ENCODE data around the gene ZFAND3.

Gene ZFAND3

GRCh38 chr6:38141716-38142115 is 322.2 kb downstream of the ZFAND3 start:
- Histone ChIP-seq H3K27ac (ENCODE audit: insufficient read depth, low read length, poor library complexity, severe bottlenecking) (no peak overlapping the region), H3K9me3 (ENCODE audit: control insufficient read depth, low read length) (no peaks in the 10 kb centered on the region), H3K27me3 (replicated peaks; ENCODE audit: control insufficient read depth, insufficient read depth, low read length, poor library complexity, severe bottlenecking) (no peaks in the 10 kb centered on the region), H3K4me3 (ENCODE audit: insufficient read depth, low read depth, low read length, poor library complexity, severe bottlenecking) (no peak overlapping the region), H3K4me1 (ENCODE audit: control insufficient read depth, insufficient read depth, low read length, poor library complexity, severe bottlenecking) (no peaks in the 10 kb centered on the region), H3K36me3 (ENCODE audit: control insufficient read depth, insufficient read depth, low read length) (peaks cover 4% of the 10 kb centered on the region)
- DNase-seq: no peak

GRCh38 chr6:38142178-38142902 is 322.8 kb downstream of the ZFAND3 start:
- H3K4me1 ChIP-seq (ENCODE audit: control insufficient read depth, insufficient read depth, low read length, poor library complexity, severe bottlenecking): no peaks in the 10 kb centered on the region
- peaks cover 4% of the 10 kb centered on the region for H3K36me3 ChIP-seq (ENCODE audit: control insufficient read depth, insufficient read depth, low read length)
- no peaks in the 10 kb centered on the region for H3K9me3 ChIP-seq (ENCODE audit: control insufficient read depth, low read length)
- H3K4me3 ChIP-seq (ENCODE audit: insufficient read depth, low read depth, low read length, poor library complexity, severe bottlenecking): no peak overlapping the region
- H3K27ac ChIP-seq (ENCODE audit: insufficient read depth, low read length, poor library complexity, severe bottlenecking): no peak overlapping the region
- H3K27me3 ChIP-seq (replicated peaks; ENCODE audit: control insufficient read depth, insufficient read depth, low read length, poor library complexity, severe bottlenecking): no peaks in the 10 kb centered on the region
- DNase-seq: no peak

GRCh38 chr6:38143191-38144150 is 323.9 kb downstream of the ZFAND3 start:
- no peak overlapping the region for H3K4me3 ChIP-seq (ENCODE audit: insufficient read depth, low read depth, low read length, poor library complexity, severe bottlenecking)

GRCh38 chr6:38144365-38144945 is 324.9 kb downstream of the ZFAND3 start:
- H3K4me3 ChIP-seq (ENCODE audit: insufficient read depth, low read depth, low read length, poor library complexity, severe bottlenecking): no peak overlapping the region
- no peak for DNase-seq
- no peaks in the 10 kb centered on the region for H3K4me1 ChIP-seq (ENCODE audit: control insufficient read depth, insufficient read depth, low read length, poor library complexity, severe bottlenecking)
- H3K27ac ChIP-seq (ENCODE audit: insufficient read depth, low read length, poor library complexity, severe bottlenecking): no peak overlapping the region
- no peaks in the 10 kb centered on the region for H3K27me3 ChIP-seq (replicated peaks; ENCODE audit: control insufficient read depth, insufficient read depth, low read length, poor library complexity, severe bottlenecking)
- H3K36me3 ChIP-seq (ENCODE audit: control insufficient read depth, insufficient read depth, low read length): peaks cover 4% of the 10 kb centered on the region
- H3K9me3 ChIP-seq (ENCODE audit: control insufficient read depth, low read length): no peaks in the 10 kb centered on the region

More at GRCh38 chr6:38143191-38144150, 323.9 kb downstream of the ZFAND3 start:
- Histone ChIP-seq H3K9me3 (ENCODE audit: control insufficient read depth, low read length) (no peaks in the 10 kb centered on the region), H3K4me1 (ENCODE audit: control insufficient read depth, insufficient read depth, low read length, poor library complexity, severe bottlenecking) (no peaks in the 10 kb centered on the region), H3K27ac (ENCODE audit: insufficient read depth, low read length, poor library complexity, severe bottlenecking) (no peak overlapping the region), H3K27me3 (replicated peaks; ENCODE audit: control insufficient read depth, insufficient read depth, low read length, poor library complexity, severe bottlenecking) (no peaks in the 10 kb centered on the region), H3K36me3 (ENCODE audit: control insufficient read depth, insufficient read depth, low read length) (peaks cover 4% of the 10 kb centered on the region)
- no peak for DNase-seq

- Histone ChIP-seq H3K4me3 (ENCODE audit: insufficient read depth, low read depth, low read length, poor library complexity, severe bottlenecking) (no peak overlapping the region), H3K4me1 (ENCODE audit: control insufficient read depth, insufficient read depth, low read length, poor library complexity, severe bottlenecking) (no peaks in the 10 kb centered on the region), H3K36me3 (ENCODE audit: control insufficient read depth, insufficient read depth, low read length) (peaks cover 4% of the 10 kb centered on the region), H3K27me3 (replicated peaks; ENCODE audit: control insufficient read depth, insufficient read depth, low read length, poor library complexity, severe bottlenecking) (no peaks in the 10 kb centered on the region), H3K9me3 (ENCODE audit: control insufficient read depth, low read length) (no peaks in the 10 kb centered on the region), H3K27ac (ENCODE audit: insufficient read depth, low read length, poor library complexity, severe bottlenecking) (no peak overlapping the region)
- no peak for DNase-seq
Measured at GRCh38 chr6:38146021-38146733, 326.6 kb downstream of the ZFAND3 start.

- DNase-seq: no peak
- no peak overlapping the region for H3K4me3 ChIP-seq (ENCODE audit: insufficient read depth, low read depth, low read length, poor library complexity, severe bottlenecking)
- peaks cover 4% of the 10 kb centered on the region for H3K36me3 ChIP-seq (ENCODE audit: control insufficient read depth, insufficient read depth, low read length)
- H3K9me3 ChIP-seq (ENCODE audit: control insufficient read depth, low read length): no peaks in the 10 kb centered on the region
- H3K4me1 ChIP-seq (ENCODE audit: control insufficient read depth, insufficient read depth, low read length, poor library complexity, severe bottlenecking): no peaks in the 10 kb centered on the region
- H3K27ac ChIP-seq (ENCODE audit: insufficient read depth, low read length, poor library complexity, severe bottlenecking): no peak overlapping the region
- H3K27me3 ChIP-seq (replicated peaks; ENCODE audit: control insufficient read depth, insufficient read depth, low read length, poor library complexity, severe bottlenecking): no peaks in the 10 kb centered on the region
Measured at GRCh38 chr6:38146734-38147027, 327.2 kb downstream of the ZFAND3 start.

- H3K36me3 ChIP-seq (ENCODE audit: control insufficient read depth, insufficient read depth, low read length): peaks cover 4% of the 10 kb centered on the region
- no peaks in the 10 kb centered on the region for H3K27me3 ChIP-seq (replicated peaks; ENCODE audit: control insufficient read depth, insufficient read depth, low read length, poor library complexity, severe bottlenecking)
- H3K9me3 ChIP-seq (ENCODE audit: control insufficient read depth, low read length): no peaks in the 10 kb centered on the region
- DNase-seq: no peak
- H3K4me3 ChIP-seq (ENCODE audit: insufficient read depth, low read depth, low read length, poor library complexity, severe bottlenecking): no peak overlapping the region
- H3K4me1 ChIP-seq (ENCODE audit: control insufficient read depth, insufficient read depth, low read length, poor library complexity, severe bottlenecking): no peaks in the 10 kb centered on the region
- no peak overlapping the region for H3K27ac ChIP-seq (ENCODE audit: insufficient read depth, low read length, poor library complexity, severe bottlenecking)
Measured at GRCh38 chr6:38148606-38149005, 329.1 kb downstream of the ZFAND3 start.

GRCh38 chr6:38149531-38149930 is 330.0 kb downstream of the ZFAND3 start:
- Histone ChIP-seq H3K27me3 (replicated peaks; ENCODE audit: control insufficient read depth, insufficient read depth, low read length, poor library complexity, severe bottlenecking) (no peaks in the 10 kb centered on the region), H3K27ac (ENCODE audit: insufficient read depth, low read length, poor library complexity, severe bottlenecking) (no peak overlapping the region), H3K4me3 (ENCODE audit: insufficient read depth, low read depth, low read length, poor library complexity, severe bottlenecking) (no peak overlapping the region), H3K36me3 (ENCODE audit: control insufficient read depth, insufficient read depth, low read length) (peaks cover 4% of the 10 kb centered on the region), H3K4me1 (ENCODE audit: control insufficient read depth, insufficient read depth, low read length, poor library complexity, severe bottlenecking) (no peaks in the 10 kb centered on the region), H3K9me3 (ENCODE audit: control insufficient read depth, low read length) (no peaks in the 10 kb centered on the region)
- no peak for DNase-seq

- no peak for DNase-seq
- no peaks in the 10 kb centered on the region for H3K9me3 ChIP-seq (ENCODE audit: control insufficient read depth, low read length)
- peaks cover 4% of the 10 kb centered on the region for H3K36me3 ChIP-seq (ENCODE audit: control insufficient read depth, insufficient read depth, low read length)
- H3K27ac ChIP-seq (ENCODE audit: insufficient read depth, low read length, poor library complexity, severe bottlenecking): no peak overlapping the region
- H3K4me1 ChIP-seq (ENCODE audit: control insufficient read depth, insufficient read depth, low read length, poor library complexity, severe bottlenecking): no peaks in the 10 kb centered on the region
- no peaks in the 10 kb centered on the region for H3K27me3 ChIP-seq (replicated peaks; ENCODE audit: control insufficient read depth, insufficient read depth, low read length, poor library complexity, severe bottlenecking)
- no peak overlapping the region for H3K4me3 ChIP-seq (ENCODE audit: insufficient read depth, low read depth, low read length, poor library complexity, severe bottlenecking)
Measured at GRCh38 chr6:38150021-38150420, 330.5 kb downstream of the ZFAND3 start.

Data from effector memory CD4-positive, alpha-beta T cell (primary cell).